HG03342 (cell line): ENCODE measurements around the gene KCNK1.
"Not testable (repeated sequence)": the region's sequence is repeated elsewhere in the genome, so short reads cannot be mapped to it uniquely, and the experiment has no call there.

ENCODE experiments used
- ATAC-seq: cut with Tn5 transposase; IDR thresholded peaks from one replicate; pipeline ENCODE4 v1.9.1; 2021; ENCODE audit warnings: mild to moderate bottlenecking, moderate library complexity; ENCODE audit not compliant: unreplicated experiment

The KCNK1 gene

DNA sequence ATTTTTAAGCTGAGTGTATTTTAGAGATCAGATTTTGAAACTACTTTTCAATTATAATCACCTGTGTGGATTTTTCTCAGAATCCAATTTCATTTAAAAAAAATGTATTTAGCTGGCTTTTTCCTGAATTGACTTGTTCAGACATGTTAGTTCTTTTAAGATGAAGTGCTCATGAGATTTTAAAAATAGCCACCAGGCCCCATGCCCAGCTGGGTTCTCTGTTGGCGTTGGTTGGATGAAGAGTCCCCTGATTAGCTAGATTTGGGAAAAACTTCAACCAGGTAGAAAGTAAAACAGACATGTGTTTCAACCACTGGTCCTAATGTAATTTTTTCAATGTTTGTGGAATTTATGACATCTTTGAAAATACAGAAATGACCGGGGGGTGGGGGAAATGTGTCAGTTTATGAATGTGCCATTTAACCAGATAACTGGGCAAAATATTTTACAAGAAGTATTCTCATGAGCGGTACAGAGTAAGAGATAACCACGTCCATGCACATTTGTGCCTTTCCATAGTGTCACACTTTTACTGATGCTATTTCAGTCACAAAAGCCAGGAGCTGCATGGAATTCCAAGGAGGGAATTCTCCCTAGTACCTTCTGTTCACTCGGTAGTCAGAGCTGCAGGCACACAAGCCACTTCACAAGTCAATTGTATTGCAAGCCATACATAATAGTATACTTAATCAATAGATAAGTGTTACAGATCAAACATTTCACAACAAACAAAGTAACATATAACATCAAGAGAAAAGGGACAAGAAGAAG, 51.1 kb downstream of the KCNK1 start:
- no peak for ATAC-seq

DNA sequence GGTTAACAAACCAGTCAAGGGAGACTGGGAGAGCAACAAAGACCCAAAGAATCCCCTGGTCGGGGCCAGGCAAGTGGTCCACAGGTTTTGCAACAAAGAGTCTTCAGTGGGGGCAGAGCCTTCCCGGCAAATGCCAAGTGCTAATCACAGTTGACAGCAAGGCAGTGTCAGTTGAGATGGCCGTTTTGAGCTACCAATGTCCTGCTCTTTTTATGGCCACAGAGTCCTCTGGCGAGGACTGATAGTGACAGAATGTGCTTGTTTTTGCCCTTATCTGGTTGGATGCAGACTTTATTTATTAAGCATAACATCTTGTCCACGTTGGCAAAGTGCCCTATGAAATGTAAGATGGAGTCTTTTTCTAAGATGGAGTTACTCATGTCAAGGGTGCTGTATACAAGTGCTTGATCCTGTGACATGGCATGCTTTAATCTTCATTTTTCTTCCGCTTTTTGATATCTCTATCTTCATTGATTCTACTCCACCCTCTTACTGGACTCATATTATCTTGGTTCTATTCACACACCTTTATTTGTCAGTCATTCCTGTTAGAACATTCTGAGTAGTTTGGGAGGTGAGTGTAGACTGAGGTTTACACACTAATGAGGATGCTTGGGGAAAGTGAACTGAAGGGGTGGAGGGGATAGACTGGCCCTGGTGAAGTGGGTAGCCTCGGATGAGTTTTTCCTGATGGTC, 51.8 kb downstream of the KCNK1 start:
- no peak for ATAC-seq

DNA sequence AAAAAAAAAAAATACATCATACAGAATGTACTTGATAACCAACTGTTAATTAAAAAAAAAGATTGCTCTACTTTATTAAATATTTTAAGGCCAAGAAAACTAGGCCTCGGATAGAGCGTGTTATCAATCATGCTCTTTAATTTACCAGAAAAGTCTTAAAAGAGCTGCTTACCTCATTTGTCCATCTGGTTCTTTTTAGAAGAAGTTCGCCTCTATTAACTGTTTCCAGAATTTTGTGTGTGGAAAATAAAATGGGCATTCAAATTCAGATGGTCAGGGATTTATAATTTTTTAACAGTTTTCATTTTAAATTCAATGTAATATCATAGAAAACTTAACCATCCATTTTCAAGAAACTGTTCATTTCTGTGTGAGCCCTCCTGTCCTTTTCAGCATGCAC, 53.8 kb downstream of the KCNK1 start:
- ATAC-seq: no peak

- ATAC-seq: no peak
Measured at GRCh38 chr1:233668146-233668724, 54.3 kb downstream of the KCNK1 start.

DNA sequence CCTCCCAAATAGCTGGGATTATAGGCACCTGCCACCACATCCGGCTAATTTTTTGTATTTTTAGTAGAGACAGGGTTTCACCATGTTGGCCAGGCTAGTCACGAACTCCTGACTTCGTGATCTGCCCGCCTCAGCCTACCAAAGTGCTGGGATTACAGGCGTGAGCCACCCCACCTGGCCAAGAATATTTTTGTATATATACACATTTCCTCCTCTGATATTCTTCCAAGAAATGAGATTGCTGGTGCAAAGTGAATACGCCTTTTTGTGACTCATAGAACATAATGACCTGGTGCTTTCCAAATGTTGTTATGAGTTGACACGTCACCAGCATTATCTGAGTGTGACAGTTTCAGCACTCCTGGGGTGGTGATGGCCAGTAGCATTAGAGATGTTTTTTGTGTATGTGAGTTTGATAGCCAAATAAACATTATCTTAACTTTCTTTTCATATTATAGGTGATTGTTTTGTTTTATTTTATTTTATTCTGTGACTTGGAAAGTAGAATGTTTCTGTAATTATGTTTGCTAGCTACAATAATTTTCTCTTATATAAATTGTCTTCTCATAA, 54.9 kb downstream of the KCNK1 start:
- peak; percentile 57 for ATAC-seq

GRCh38 chr1:233670363-233670762, 56.5 kb downstream of the KCNK1 start:
- not testable (repeated sequence) for ATAC-seq

DNA sequence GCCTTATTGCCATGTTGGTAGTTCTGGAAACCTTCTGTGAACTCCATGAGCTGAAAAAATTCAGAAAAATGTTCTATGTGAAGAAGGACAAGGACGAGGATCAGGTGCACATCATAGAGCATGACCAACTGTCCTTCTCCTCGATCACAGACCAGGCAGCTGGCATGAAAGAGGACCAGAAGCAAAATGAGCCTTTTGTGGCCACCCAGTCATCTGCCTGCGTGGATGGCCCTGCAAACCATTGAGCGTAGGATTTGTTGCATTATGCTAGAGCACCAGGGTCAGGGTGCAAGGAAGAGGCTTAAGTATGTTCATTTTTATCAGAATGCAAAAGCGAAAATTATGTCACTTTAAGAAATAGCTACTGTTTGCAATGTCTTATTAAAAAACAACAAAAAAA, 57.4 kb downstream of the KCNK1 start:
- ATAC-seq: no peak

- ATAC-seq: no peak
Measured at GRCh38 chr1:233672732-233673131, 58.8 kb downstream of the KCNK1 start.

DNA sequence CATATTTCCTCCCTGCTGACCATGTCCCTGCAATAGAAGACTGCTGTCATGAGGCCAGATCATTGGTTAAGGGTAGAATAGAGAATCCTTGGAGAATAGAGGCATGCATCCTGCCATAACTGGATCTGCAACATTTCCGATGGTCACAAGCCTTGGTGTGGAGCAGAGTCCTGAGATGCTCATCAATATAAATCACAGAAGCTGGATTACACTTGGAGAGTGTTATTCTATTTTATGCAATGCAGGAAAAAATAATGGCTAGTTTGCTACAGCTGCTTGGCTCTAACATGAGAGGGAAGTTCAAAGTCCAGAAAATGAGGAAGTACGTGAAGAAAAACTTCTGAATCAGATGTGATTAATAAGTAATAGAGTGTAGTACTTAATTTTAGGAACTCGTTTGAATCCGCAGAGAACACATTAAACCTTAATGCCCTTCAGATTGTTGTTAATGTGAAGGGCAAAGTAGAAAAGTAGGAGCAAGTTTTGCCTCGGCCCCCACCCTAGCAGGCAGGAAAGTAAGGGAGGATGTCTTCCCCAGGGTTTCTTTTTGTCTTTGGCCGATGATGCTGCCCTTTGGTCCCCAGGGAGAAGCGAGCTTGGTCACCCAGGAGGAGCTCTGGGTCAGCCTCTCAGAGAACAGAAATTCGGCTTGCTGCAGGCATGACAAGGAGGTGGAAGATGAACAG, 59.5 kb downstream of the KCNK1 start:
- ATAC-seq: peak; percentile 57

- ATAC-seq: no peak
Measured at GRCh38 chr1:233673947-233674431, 60.1 kb downstream of the KCNK1 start.

DNA sequence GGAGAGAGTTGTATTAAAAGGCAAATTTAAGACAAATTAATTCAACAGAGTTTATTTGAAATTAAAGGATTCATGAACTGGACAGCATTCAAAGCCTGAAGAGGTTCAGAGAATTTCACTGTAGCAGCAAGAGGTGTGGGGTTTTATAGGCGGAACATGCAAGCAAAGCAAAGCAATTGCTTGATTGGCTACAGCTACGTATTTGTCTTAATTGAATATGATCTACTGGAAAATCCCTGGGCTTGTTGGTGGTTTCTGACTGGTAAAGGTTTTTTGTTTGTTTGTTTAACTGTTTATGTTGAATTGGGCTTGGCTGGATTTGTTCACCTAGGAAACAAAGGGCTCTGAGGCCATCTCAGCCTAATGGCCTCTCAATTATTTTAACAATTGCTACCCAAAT, 61.5 kb downstream of the KCNK1 start:
- no peak for ATAC-seq

GRCh38 chr1:233675893-233676292, 62.0 kb downstream of the KCNK1 start:
- peak; percentile 70 for ATAC-seq

DNA sequence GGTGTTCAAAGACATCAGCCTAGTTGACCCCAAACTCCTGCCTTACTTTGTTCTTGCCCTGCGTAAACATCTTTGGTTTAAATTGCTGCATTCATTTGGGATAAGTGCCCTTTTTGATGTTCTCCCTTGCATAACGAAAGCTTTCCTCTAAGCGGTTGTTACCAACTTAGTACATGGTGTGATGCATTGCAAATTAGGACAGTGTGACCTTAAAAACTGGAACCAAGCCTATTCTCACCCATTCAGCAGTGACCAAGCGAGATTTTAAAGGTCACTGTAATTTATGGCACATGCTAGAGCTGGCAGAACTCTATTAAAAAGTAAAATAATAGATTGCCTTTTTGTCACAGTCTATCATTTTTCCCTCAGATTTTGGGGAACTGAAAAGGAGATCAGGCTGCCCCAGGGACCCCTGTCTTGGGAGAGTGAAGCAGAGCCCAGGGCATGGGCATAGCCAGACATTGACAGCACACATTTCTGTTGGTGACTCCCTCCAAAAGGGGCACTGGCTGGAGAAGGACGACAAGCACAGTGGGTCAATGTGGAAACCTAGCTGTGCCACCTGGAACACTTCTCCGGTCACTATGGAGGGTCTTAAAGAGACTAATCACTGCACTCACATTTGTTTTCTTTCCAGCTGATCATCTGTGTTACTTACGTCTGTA, 63.9 kb downstream of the KCNK1 start:
- no peak for ATAC-seq

- ATAC-seq: no peak
Measured at GRCh38 chr1:233679030-233679429, 65.1 kb downstream of the KCNK1 start.

GRCh38 chr1:233679591-233680373, 65.9 kb downstream of the KCNK1 start:
- ATAC-seq: no peak

- ATAC-seq: no peak
Measured at GRCh38 chr1:233681285-233681684, 67.4 kb downstream of the KCNK1 start.

- not testable (repeated sequence) for ATAC-seq
Measured at GRCh38 chr1:233686653-233687052, 72.7 kb downstream of the KCNK1 start.

GRCh38 chr1:233689017-233689747, 75.3 kb downstream of the KCNK1 start:
- no peak for ATAC-seq

DNA sequence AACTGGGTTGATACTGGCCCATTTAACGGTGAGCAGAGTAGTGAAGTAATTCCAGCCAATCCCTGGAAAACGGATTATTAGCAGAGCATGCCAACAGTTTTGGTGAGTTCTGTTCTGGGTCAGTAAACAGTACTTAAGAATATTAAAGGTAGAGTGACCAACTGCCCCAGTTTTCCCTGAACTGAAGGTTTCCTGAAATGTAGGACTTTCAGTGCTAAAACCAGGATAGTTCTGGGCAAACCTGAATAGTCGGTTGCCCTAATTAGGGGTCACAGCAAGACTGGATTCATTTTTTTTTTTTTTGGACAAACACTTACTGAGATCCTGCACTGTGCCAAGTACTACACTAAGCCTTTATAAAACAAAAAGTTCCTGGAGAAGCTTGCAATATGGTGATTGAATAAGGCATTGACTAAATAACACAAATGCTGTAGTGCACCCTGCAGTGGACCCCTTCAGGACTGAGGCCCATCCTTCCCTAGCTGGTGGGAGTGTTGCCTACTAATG, 75.9 kb downstream of the KCNK1 start:
- ATAC-seq: no peak
